WTC11 (cell line): ENCODE results near the gene EDAR. TPM values are rescaled to one million over a fixed set of nuclear protein-coding genes. Genes with fewer than 3 reads are reported as not detected.

ENCODE experiments used
- ATAC-seq: fragments of 200-7000 bp; cut with Tn5 transposase; 2 replicates; pipeline ENCODE4 v1.10.0; 2021; ENCODE audit warnings: mild to moderate bottlenecking, moderate library complexity
- CTCF ChIA-PET: fragments of 300-600 bp; sonication (Branson Sonifier 250); formaldehyde crosslinking; loops from one replicate; lab custom pipeline; 2021; ENCODE audit warnings: antibody characterized with exemption; lab: Charles Lee
- POLR2A ChIA-PET: fragments of 350-600 bp; sonication (Branson Sonifier 250); formaldehyde crosslinking; loops from one replicate; lab custom pipeline; 2021; ENCODE audit warnings: antibody characterized with exemption; lab: Charles Lee
- DNase-seq: peaks from one replicate; pipeline ENCODE4 v3.0.0; 2021; ENCODE audit warnings: low spot score
- H3K27ac Mint-ChIP-seq: 2 replicates; pipeline ENCODE4 v1.8.0; 2021; ENCODE audit warnings: mixed read lengths
- H3K27me3 Mint-ChIP-seq: 2 replicates; pipeline ENCODE4 v1.8.0; 2021; ENCODE audit warnings: low read depth, mild to moderate bottlenecking, moderate library complexity, mixed read lengths
- H3K36me3 Mint-ChIP-seq: 2 replicates; pipeline ENCODE4 v1.8.0; 2021; ENCODE audit warnings: mixed read lengths
- H3K4me1 Mint-ChIP-seq: 2 replicates; pipeline ENCODE4 v1.8.0; 2022; ENCODE audit warnings: mixed read lengths
- H3K4me3 Mint-ChIP-seq: 2 replicates; pipeline ENCODE4 v1.8.0; 2021; ENCODE audit warnings: mild to moderate bottlenecking, moderate library complexity, mixed read lengths
- H3K9me3 Mint-ChIP-seq: 2 replicates; pipeline ENCODE4 v1.8.0; 2021; ENCODE audit warnings: mixed read lengths
- ATF6 ChIP-seq: sonication (generic); formaldehyde crosslinking; IDR thresholded peaks from 2 replicates; pipeline ENCODE4 v1.8.1; 2023; ENCODE audit warnings: mild to moderate bottlenecking, missing genetic modification reagents
- CREM ChIP-seq: sonication (generic); formaldehyde crosslinking; IDR thresholded peaks from 2 replicates; pipeline ENCODE4 v1.8.1; 2022; ENCODE audit warnings: mild to moderate bottlenecking, missing genetic modification reagents, moderate library complexity
- FOXJ3 ChIP-seq: sonication (generic); formaldehyde crosslinking; IDR thresholded peaks from 2 replicates; pipeline ENCODE4 v1.9.0; 2021; ENCODE audit warnings: missing genetic modification reagents, mild to moderate bottlenecking, borderline replicate concordance
- FOXP1 ChIP-seq: sonication (generic); formaldehyde crosslinking; IDR thresholded peaks from 2 replicates; pipeline ENCODE4 v1.8.0; 2022; ENCODE audit warnings: missing genetic modification reagents, mild to moderate bottlenecking, moderate library complexity, borderline replicate concordance
- GABPB1 ChIP-seq: sonication (generic); formaldehyde crosslinking; IDR thresholded peaks from 2 replicates; pipeline ENCODE4 v1.8.1; 2023; ENCODE audit warnings: mild to moderate bottlenecking, missing genetic modification reagents
- GRHL2 ChIP-seq: fragments of 250-450 bp; sonication (Bioruptor Pico); IDR thresholded peaks from 2 replicates; pipeline ENCODE4 v1.8.0; 2022; ENCODE audit warnings: mild to moderate bottlenecking, moderate library complexity; ENCODE audit not compliant: insufficient replicate concordance, severe bottlenecking
- GTF2I ChIP-seq: fragments of 250-450 bp; sonication (Bioruptor Pico); conservative IDR thresholded peaks from 2 replicates; pipeline ENCODE4 v1.4.0; 2021; ENCODE audit warnings: mild to moderate bottlenecking
- HMGA2 ChIP-seq: fragments of 250-450 bp; sonication (Bioruptor Pico); IDR thresholded peaks from 2 replicates; pipeline ENCODE4 v1.4.0; 2021; ENCODE audit warnings: mild to moderate bottlenecking, moderate library complexity
- NFATC4 ChIP-seq: fragments of 250-450 bp; sonication (Bioruptor Pico); IDR thresholded peaks from 2 replicates; pipeline ENCODE4 v1.9.0; 2021; ENCODE audit warnings: mild to moderate bottlenecking
- NR1H2 ChIP-seq: sonication (generic); formaldehyde crosslinking; IDR thresholded peaks from 2 replicates; pipeline ENCODE4 v1.9.0; 2021; ENCODE audit warnings: mild to moderate bottlenecking, moderate library complexity, missing genetic modification reagents
- NR3C1 ChIP-seq: sonication (generic); formaldehyde crosslinking; conservative IDR thresholded peaks from 2 replicates; pipeline ENCODE4 v1.8.1; 2023; ENCODE audit warnings: low read depth, mild to moderate bottlenecking, missing genetic modification reagents
- OVOL2 ChIP-seq: fragments of 250-450 bp; sonication (Bioruptor Pico); IDR thresholded peaks from 2 replicates; pipeline ENCODE4 v1.9.0; 2021; ENCODE audit warnings: mild to moderate bottlenecking, borderline replicate concordance
- PRRX2 ChIP-seq: fragments of 250-450 bp; sonication (Bioruptor Pico); IDR thresholded peaks from 2 replicates; pipeline ENCODE4 v1.8.0; 2021; ENCODE audit warnings: mild to moderate bottlenecking
- TCF7 ChIP-seq: sonication (generic); formaldehyde crosslinking; IDR thresholded peaks from 2 replicates; pipeline ENCODE4 v1.8.0; 2022; ENCODE audit warnings: mild to moderate bottlenecking, low read depth, missing genetic modification reagents, moderate library complexity
- ZNF219 ChIP-seq: sonication (generic); formaldehyde crosslinking; IDR thresholded peaks from 2 replicates; pipeline ENCODE4 v1.8.0; 2023; ENCODE audit warnings: missing genetic modification reagents, mild to moderate bottlenecking, borderline replicate concordance
- ZNF416 ChIP-seq: fragments of 250-450 bp; sonication (Bioruptor Pico); IDR thresholded peaks from 2 replicates; pipeline ENCODE4 v1.9.0; 2021; ENCODE audit warnings: mild to moderate bottlenecking, inconsistent platforms
- ZNF671 ChIP-seq: fragments of 250-450 bp; sonication (Bioruptor Pico); IDR thresholded peaks from 2 replicates; pipeline ENCODE4 v1.8.0; 2021; ENCODE audit warnings: mild to moderate bottlenecking
- total RNA-seq: library from RNA; stranded (reverse); gene quantifications from 3 replicates; pipeline ENCODE4 v1.2.3, GENCODE V29; 2021
- TF ChIP-seq, protein P1 (sequence below): fragments of 250-450 bp; sonication (Bioruptor Pico); IDR thresholded peaks from 2 replicates; pipeline ENCODE4 v1.9.0; 2021; ENCODE audit warnings: moderate library complexity, mild to moderate bottlenecking, inconsistent platforms, borderline replicate concordance
- TF ChIP-seq, protein P2 (sequence below): sonication (generic); formaldehyde crosslinking; IDR thresholded peaks from 2 replicates; pipeline ENCODE4 v1.8.1; 2022; ENCODE audit warnings: low read depth, mild to moderate bottlenecking, moderate library complexity, missing genetic modification reagents, borderline replicate concordance
- TF ChIP-seq, protein P3 (sequence below): fragments of 250-450 bp; sonication (Bioruptor Pico); IDR thresholded peaks from 2 replicates; pipeline ENCODE4 v1.9.0; 2021; ENCODE audit warnings: mild to moderate bottlenecking
- TF ChIP-seq, protein P4 (sequence below): fragments of 250-450 bp; sonication (Bioruptor Pico); IDR thresholded peaks from 2 replicates; pipeline ENCODE4 v1.8.0; 2021; ENCODE audit warnings: mild to moderate bottlenecking

The EDAR gene
- total RNA-seq, 1 experiment from 2014 or later = not detected

DNA sequence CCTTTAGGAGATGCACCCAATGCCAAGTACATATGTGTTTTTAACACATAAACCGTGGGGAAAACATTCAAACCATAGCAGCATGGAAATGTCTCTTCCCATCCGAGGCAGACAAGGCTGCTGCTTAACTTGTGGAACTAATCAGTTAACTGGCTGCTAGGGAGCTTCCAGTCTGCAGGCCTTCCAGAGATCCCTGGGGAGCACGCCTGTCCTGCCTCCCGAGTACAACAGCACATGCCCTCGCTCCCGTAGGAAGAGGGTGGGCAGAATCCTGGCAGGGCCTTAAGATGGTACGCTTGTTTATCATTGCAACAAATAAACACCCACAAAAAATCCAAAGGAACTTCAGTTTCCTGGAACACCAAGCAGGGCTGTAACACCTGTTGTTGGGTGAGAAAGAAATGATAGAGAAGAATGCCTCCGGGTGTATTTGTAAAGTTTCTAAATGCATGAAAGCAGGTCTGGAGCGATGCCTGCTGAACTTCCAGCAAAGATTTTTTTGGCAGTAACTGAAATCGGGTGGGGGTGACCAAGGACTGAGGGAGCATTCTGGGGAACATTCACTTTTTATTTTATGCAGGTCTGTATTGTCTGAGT lies 56.2 kb downstream of the EDAR start:
- H3K36me3 Mint-ChIP-seq = no peaks in the 10 kb centered on the region
- POLR2A ChIA-PET = no interaction called here
- H3K4me1 Mint-ChIP-seq = peaks cover 37% of the 10 kb centered on the region
- no peak overlapping the region for H3K4me3 Mint-ChIP-seq
- H3K9me3 Mint-ChIP-seq = no peaks in the 10 kb centered on the region
- no peak for TF ChIP-seq HMGA2
- TF ChIP-seq, protein P1, sequence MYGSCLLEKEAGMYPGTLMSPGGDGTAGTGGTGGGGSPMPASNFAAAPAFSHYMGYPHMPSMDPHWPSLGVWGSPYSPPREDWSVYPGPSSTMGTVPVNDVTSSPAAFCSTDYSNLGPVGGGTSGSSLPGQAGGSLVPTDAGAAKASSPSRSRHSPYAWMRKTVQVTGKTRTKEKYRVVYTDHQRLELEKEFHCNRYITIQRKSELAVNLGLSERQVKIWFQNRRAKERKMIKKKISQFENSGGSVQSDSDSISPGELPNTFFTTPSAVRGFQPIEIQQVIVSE (CRISPR knock-in tag) = no peak
- no peak for TF ChIP-seq OVOL2 (CRISPR knock-in tag)
- ATAC-seq (no peak), DNase-seq (no peak)
- no peaks in the 10 kb centered on the region; the same call in 1 of the 2 replicates for H3K27me3 Mint-ChIP-seq
- CTCF ChIA-PET = no interaction called here
- no peak overlapping the region for H3K27ac Mint-ChIP-seq

DNA sequence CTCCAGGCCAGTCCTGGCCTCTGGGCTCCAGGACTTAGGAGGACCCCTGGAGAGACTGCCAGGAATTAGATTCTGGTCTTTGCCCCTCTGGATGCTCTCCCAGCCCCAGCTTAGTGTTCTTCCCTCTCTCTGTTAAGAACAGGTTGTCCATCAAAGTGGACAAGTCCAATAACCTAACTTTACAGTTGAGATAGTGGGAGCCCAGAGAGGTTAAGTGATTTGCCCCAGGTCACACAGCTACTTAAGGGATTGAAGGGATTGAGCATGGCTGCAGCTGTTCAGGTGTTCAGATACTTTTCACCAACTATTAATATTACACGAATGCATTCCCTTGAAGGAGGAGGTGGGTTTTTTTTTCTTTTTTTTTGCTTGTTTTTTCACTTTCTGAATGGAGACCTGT lies 57.6 kb downstream of the EDAR start:
- DNase-seq (no peak), ATAC-seq (no peak)
- POLR2A ChIA-PET = no interaction called here
- no peak overlapping the region for H3K27ac Mint-ChIP-seq
- TF ChIP-seq, protein P2, sequence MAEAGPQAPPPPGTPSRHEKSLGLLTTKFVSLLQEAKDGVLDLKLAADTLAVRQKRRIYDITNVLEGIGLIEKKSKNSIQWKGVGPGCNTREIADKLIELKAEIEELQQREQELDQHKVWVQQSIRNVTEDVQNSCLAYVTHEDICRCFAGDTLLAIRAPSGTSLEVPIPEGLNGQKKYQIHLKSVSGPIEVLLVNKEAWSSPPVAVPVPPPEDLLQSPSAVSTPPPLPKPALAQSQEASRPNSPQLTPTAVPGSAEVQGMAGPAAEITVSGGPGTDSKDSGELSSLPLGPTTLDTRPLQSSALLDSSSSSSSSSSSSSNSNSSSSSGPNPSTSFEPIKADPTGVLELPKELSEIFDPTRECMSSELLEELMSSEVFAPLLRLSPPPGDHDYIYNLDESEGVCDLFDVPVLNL (CRISPR knock-in tag) = no peak
- TF ChIP-seq, protein P3, sequence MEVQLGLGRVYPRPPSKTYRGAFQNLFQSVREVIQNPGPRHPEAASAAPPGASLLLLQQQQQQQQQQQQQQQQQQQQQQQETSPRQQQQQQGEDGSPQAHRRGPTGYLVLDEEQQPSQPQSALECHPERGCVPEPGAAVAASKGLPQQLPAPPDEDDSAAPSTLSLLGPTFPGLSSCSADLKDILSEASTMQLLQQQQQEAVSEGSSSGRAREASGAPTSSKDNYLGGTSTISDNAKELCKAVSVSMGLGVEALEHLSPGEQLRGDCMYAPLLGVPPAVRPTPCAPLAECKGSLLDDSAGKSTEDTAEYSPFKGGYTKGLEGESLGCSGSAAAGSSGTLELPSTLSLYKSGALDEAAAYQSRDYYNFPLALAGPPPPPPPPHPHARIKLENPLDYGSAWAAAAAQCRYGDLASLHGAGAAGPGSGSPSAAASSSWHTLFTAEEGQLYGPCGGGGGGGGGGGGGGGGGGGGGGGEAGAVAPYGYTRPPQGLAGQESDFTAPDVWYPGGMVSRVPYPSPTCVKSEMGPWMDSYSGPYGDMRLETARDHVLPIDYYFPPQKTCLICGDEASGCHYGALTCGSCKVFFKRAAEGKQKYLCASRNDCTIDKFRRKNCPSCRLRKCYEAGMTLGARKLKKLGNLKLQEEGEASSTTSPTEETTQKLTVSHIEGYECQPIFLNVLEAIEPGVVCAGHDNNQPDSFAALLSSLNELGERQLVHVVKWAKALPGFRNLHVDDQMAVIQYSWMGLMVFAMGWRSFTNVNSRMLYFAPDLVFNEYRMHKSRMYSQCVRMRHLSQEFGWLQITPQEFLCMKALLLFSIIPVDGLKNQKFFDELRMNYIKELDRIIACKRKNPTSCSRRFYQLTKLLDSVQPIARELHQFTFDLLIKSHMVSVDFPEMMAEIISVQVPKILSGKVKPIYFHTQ (CRISPR knock-in tag) = no peak
- no peak overlapping the region for H3K4me3 Mint-ChIP-seq
- no peaks in the 10 kb centered on the region for H3K36me3 Mint-ChIP-seq
- CTCF ChIA-PET = interaction anchor here (2.4 kb wide), 1 partner anchor 13 kb away, joined by 9 read pairs; no protein-coding TSS in a partner anchor
- H3K9me3 Mint-ChIP-seq = no peaks in the 10 kb centered on the region
- peaks cover 33% of the 10 kb centered on the region for H3K4me1 Mint-ChIP-seq
- H3K27me3 Mint-ChIP-seq = no peaks in the 10 kb centered on the region; the same call in 1 of the 2 replicates

DNA sequence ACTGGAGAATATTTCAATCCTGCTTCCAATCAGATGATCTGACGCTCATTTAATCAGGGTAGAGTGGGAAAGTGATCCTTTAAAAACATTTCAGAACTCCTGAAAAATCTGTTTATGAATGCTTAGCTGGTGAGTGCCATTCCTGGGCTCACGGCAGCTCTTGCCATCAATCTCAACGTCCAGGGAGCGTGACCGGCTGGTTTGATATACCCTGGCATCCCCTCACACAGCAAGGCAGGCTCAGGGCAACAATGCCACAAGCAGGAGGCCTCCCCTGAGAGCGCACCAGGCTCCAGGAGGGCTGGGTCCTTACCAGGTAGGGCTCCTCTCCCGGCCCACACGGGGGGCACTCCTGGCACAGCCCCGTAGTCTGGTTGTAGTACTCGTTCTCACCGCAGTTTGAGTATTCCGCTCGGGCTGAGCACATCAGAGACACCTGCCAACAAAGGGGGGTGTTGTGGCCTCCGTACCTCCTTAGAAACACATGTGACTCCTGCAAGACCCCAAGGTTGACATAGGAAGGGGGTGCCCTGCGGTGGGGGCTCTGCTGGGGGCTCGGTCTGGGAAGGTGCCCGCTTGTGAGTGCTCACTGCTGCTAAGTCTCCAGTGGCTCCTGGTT lies 59.1 kb downstream of the EDAR start:
- no peak for TF ChIP-seq ZNF219 (CRISPR knock-in tag)
- TF ChIP-seq FOXJ3 (CRISPR knock-in tag) = no peak
- TF ChIP-seq ZNF416 (CRISPR knock-in tag) = no peak
- no peak for TF ChIP-seq ATF6 (CRISPR knock-in tag)
- no peak for TF ChIP-seq GTF2I (CRISPR knock-in tag)
- no peak for TF ChIP-seq ZNF671 (CRISPR knock-in tag)
- no peak for TF ChIP-seq NFATC4 (CRISPR knock-in tag)
- TF ChIP-seq CREM (CRISPR knock-in tag) = no peak
- TF ChIP-seq, protein P4, sequence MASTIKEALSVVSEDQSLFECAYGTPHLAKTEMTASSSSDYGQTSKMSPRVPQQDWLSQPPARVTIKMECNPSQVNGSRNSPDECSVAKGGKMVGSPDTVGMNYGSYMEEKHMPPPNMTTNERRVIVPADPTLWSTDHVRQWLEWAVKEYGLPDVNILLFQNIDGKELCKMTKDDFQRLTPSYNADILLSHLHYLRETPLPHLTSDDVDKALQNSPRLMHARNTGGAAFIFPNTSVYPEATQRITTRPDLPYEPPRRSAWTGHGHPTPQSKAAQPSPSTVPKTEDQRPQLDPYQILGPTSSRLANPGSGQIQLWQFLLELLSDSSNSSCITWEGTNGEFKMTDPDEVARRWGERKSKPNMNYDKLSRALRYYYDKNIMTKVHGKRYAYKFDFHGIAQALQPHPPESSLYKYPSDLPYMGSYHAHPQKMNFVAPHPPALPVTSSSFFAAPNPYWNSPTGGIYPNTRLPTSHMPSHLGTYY (CRISPR knock-in tag) = no peak
- no peak for TF ChIP-seq PRRX2 (CRISPR knock-in tag)
- TF ChIP-seq FOXP1 (CRISPR knock-in tag) = no peak
- no peak for TF ChIP-seq GABPB1 (CRISPR knock-in tag)
- TF ChIP-seq NR1H2 (CRISPR knock-in tag) = no peak
- TF ChIP-seq OVOL2 (CRISPR knock-in tag) = no peak
- no peak for TF ChIP-seq GRHL2
- no peak for TF ChIP-seq TCF7
- no peak for TF ChIP-seq NR3C1 (CRISPR knock-in tag)
- TF ChIP-seq, all 79 proteins: peak for 0
- DNase-seq (no peak), ATAC-seq (no peak)
- Mint-ChIP-seq H3K27ac (no peak overlapping the region), H3K4me3 (no peak overlapping the region), H3K36me3 (no peaks in the 10 kb centered on the region), H3K27me3 (no peaks in the 10 kb centered on the region; the same call in 1 of the 2 replicates), H3K9me3 (no peaks in the 10 kb centered on the region), H3K4me1 (peaks cover 21% of the 10 kb centered on the region)
- POLR2A ChIA-PET = no interaction called here
- CTCF ChIA-PET = interaction anchor here (0.8 to 2.4 kb wide), 6 partner anchors 10 to 195 kb away, joined by 3 to 10 read pairs (median 8); partner anchors contain the start of gene EDAR
